ENCODE results near the gene RAPGEF6.
"Not testable (repeated sequence)": the region's sequence is repeated elsewhere in the genome, so short reads cannot be mapped to it uniquely, and the experiment has no call there.

Gene RAPGEF6

GRCh38 chr5:131384616-131385214 lies 250.3 kb downstream of the RAPGEF6 start:
- DNase-seq (ENCODE audit: low read depth): no peak
- TF ChIP-seq CTCF (IDR thresholded peaks at IDR 0.05; ENCODE audit: control insufficient read depth, extremely low read depth, insufficient read depth): no peak
- H3K4me3 ChIP-seq (ENCODE audit: low read depth, low read length): no peak overlapping the region

- no peak overlapping the region for H3K4me3 ChIP-seq (ENCODE audit: low read depth, low read length)
- no peak for DNase-seq (ENCODE audit: low read depth)
- no peak for TF ChIP-seq CTCF (IDR thresholded peaks at IDR 0.05; ENCODE audit: control insufficient read depth, extremely low read depth, insufficient read depth)
Measured at GRCh38 chr5:131384173-131384572, 250.9 kb downstream of the RAPGEF6 start.

- peak; percentile 67 for DNase-seq (ENCODE audit: low read depth)
- TF ChIP-seq CTCF (IDR thresholded peaks at IDR 0.05; ENCODE audit: control insufficient read depth, extremely low read depth, insufficient read depth): peak; percentile 60
- H3K4me3 ChIP-seq (ENCODE audit: low read depth, low read length): no peak overlapping the region
Measured at GRCh38 chr5:131382407-131383395, 252.3 kb downstream of the RAPGEF6 start.

GRCh38 chr5:131381777-131382176 lies 253.3 kb downstream of the RAPGEF6 start:
- no peak overlapping the region for H3K4me3 ChIP-seq (ENCODE audit: low read depth, low read length)
- no peak for DNase-seq (ENCODE audit: low read depth)
- TF ChIP-seq CTCF (IDR thresholded peaks at IDR 0.05; ENCODE audit: control insufficient read depth, extremely low read depth, insufficient read depth): no peak

- no peak for DNase-seq (ENCODE audit: low read depth)
- no peak for TF ChIP-seq CTCF (IDR thresholded peaks at IDR 0.05; ENCODE audit: control insufficient read depth, extremely low read depth, insufficient read depth)
- H3K4me3 ChIP-seq (ENCODE audit: low read depth, low read length): no peak overlapping the region
Measured at GRCh38 chr5:131381021-131381420, 254.0 kb downstream of the RAPGEF6 start.

GRCh38 chr5:131380238-131380637 lies 254.8 kb downstream of the RAPGEF6 start:
- DNase-seq (ENCODE audit: low read depth); H3K4me3 ChIP-seq (ENCODE audit: low read depth, low read length): not testable (repeated sequence)

- no peak overlapping the region for H3K4me3 ChIP-seq (ENCODE audit: low read depth, low read length)
- DNase-seq (ENCODE audit: low read depth): no peak
- no peak for TF ChIP-seq CTCF (IDR thresholded peaks at IDR 0.05; ENCODE audit: control insufficient read depth, extremely low read depth, insufficient read depth)
Measured at GRCh38 chr5:131379723-131380122, 255.3 kb downstream of the RAPGEF6 start.

All from LNCaP clone FGC (cell line).